ENCODE data around the gene SRD5A1. TPM values are rescaled to one million over a fixed set of nuclear protein-coding genes. Genes with fewer than 3 reads are reported as not detected.
"Not testable (repeated sequence)": the region's sequence is repeated elsewhere in the genome, so short reads cannot be mapped to it uniquely, and the experiment has no call there.

Gene SRD5A1
- total and polyA plus RNA-seq, 7 experiments from 2014 or later: 2.9 to 11.9 (median 6.3) TPM

- H3K4me1 Mint-ChIP-seq: no peaks in the 10 kb centered on the region
- ATAC-seq (no peak), DNase-seq (no peak)
- no peaks in the 10 kb centered on the region for H3K9me3 ChIP-seq (ENCODE audit: control insufficient read depth in 2 of 3, low read length in 3 of 3)
- no peaks in the 10 kb centered on the region for H3K4me1 ChIP-seq (ENCODE audit: control insufficient read depth in 2 of 2, insufficient read depth in 2 of 2, low read length in 2 of 2)
- peaks cover 0 to 46% (median 20%) of the 10 kb centered on the region in 5 donors for H3K36me3 Mint-ChIP-seq
- H3K27ac ChIP-seq (ENCODE audit: low read depth, low read length): no peak overlapping the region
- no peaks in the 10 kb centered on the region for H3K27me3 Mint-ChIP-seq
- no peak overlapping the region for H3K4me3 Mint-ChIP-seq
- peaks cover 0 to 6% (median 0%) of the 10 kb centered on the region in 3 experiments for H3K36me3 ChIP-seq (ENCODE audit: control insufficient read depth in 2 of 3, insufficient read depth in 3 of 3, low read length in 3 of 3)
- POLR2A ChIA-PET: no interaction called here
- intact Hi-C loops (cut with micrococcal nuclease): no loop called here
- H3K27ac Mint-ChIP-seq: no peak overlapping the region
- no peaks in the 10 kb centered on the region for H3K27me3 ChIP-seq (ENCODE audit: control insufficient read depth in 2 of 2, insufficient read depth in 2 of 2, low read length in 2 of 2)
- H3K9me3 Mint-ChIP-seq: peaks cover 0 to 4% (median 0%) of the 10 kb centered on the region in 11 donors
- H3K4me3 ChIP-seq (ENCODE audit: low read length): no peak overlapping the region
- CTCF ChIA-PET: no interaction called here
Observed at GRCh38 chr5:6666762-6667161, 33.5 kb downstream of the SRD5A1 start.

GRCh38 chr5:6667648-6668047 lies 34.4 kb downstream of the SRD5A1 start:
- H3K4me3 ChIP-seq (ENCODE audit: low read length): no peak overlapping the region
- Mint-ChIP-seq H3K27me3 (no peaks in the 10 kb centered on the region), H3K4me3 (no peak overlapping the region), H3K4me1 (no peaks in the 10 kb centered on the region), H3K36me3 (peaks cover 0 to 46% (median 17%) of the 10 kb centered on the region in 5 donors), H3K27ac (no peak overlapping the region), H3K9me3 (peaks cover 0 to 4% (median 0%) of the 10 kb centered on the region in 11 donors)
- H3K4me1 ChIP-seq (ENCODE audit: control insufficient read depth in 2 of 2, insufficient read depth in 2 of 2, low read length in 2 of 2): no peaks in the 10 kb centered on the region
- H3K9me3 ChIP-seq (ENCODE audit: control insufficient read depth in 2 of 3, low read length in 3 of 3): no peaks in the 10 kb centered on the region
- DNase-seq: no peak
- ATAC-seq: no peak
- intact Hi-C loops (cut with micrococcal nuclease): no loop called here
- H3K27me3 ChIP-seq (ENCODE audit: control insufficient read depth in 2 of 2, insufficient read depth in 2 of 2, low read length in 2 of 2): no peaks in the 10 kb centered on the region
- H3K36me3 ChIP-seq (ENCODE audit: control insufficient read depth in 2 of 3, insufficient read depth in 3 of 3, low read length in 3 of 3): peaks cover 0 to 6% (median 0%) of the 10 kb centered on the region in 3 experiments
- CTCF ChIA-PET: no interaction called here
- POLR2A ChIA-PET: no interaction called here
- H3K27ac ChIP-seq (ENCODE audit: low read depth, low read length): no peak overlapping the region

- H3K36me3 Mint-ChIP-seq: peaks cover 0 to 55% (median 21%) of the 10 kb centered on the region in 5 donors
- H3K4me3 ChIP-seq (ENCODE audit: low read length); H3K4me3 Mint-ChIP-seq; H3K27me3 Mint-ChIP-seq; H3K27ac Mint-ChIP-seq; H3K27ac ChIP-seq (ENCODE audit: low read depth, low read length); H3K27me3 ChIP-seq (ENCODE audit: control insufficient read depth in 2 of 2, insufficient read depth in 2 of 2, low read length in 2 of 2); H3K9me3 Mint-ChIP-seq; H3K36me3 ChIP-seq (ENCODE audit: control insufficient read depth in 2 of 3, insufficient read depth in 3 of 3, low read length in 3 of 3); POLR2A ChIA-PET; CTCF ChIA-PET; DNase-seq; H3K9me3 ChIP-seq (ENCODE audit: control insufficient read depth in 2 of 3, low read length in 3 of 3); ATAC-seq; H3K4me1 ChIP-seq (ENCODE audit: control insufficient read depth in 2 of 2, insufficient read depth in 2 of 2, low read length in 2 of 2); H3K4me1 Mint-ChIP-seq; intact Hi-C loops (cut with micrococcal nuclease): not testable (repeated sequence)
Observed at GRCh38 chr5:6668717-6669116, 35.5 kb downstream of the SRD5A1 start.

- CTCF ChIA-PET: no interaction called here
- intact Hi-C loops (cut with micrococcal nuclease): no loop called here
- peaks cover 0 to 5% (median 0%) of the 10 kb centered on the region in 5 donors for H3K27me3 Mint-ChIP-seq
- no peak overlapping the region for H3K4me3 Mint-ChIP-seq
- Histone ChIP-seq H3K4me1 (ENCODE audit: control insufficient read depth in 2 of 2, insufficient read depth in 2 of 2, low read length in 2 of 2) (no peaks in the 10 kb centered on the region), H3K27ac (ENCODE audit: low read depth, low read length) (no peak overlapping the region), H3K27me3 (ENCODE audit: control insufficient read depth in 2 of 2, insufficient read depth in 2 of 2, low read length in 2 of 2) (no peaks in the 10 kb centered on the region), H3K9me3 (ENCODE audit: control insufficient read depth in 2 of 3, low read length in 3 of 3) (no peaks in the 10 kb centered on the region), H3K36me3 (ENCODE audit: control insufficient read depth in 2 of 3, insufficient read depth in 3 of 3, low read length in 3 of 3) (peaks cover 0 to 6% (median 0%) of the 10 kb centered on the region in 3 experiments), H3K4me3 (ENCODE audit: low read length) (no peak overlapping the region)
- no peak for DNase-seq
- H3K27ac Mint-ChIP-seq: no peak overlapping the region
- POLR2A ChIA-PET: no interaction called here
- peaks cover 0 to 8% (median 0%) of the 10 kb centered on the region in 11 donors for H3K9me3 Mint-ChIP-seq
- ATAC-seq: no peak
- H3K4me1 Mint-ChIP-seq: no peaks in the 10 kb centered on the region
- H3K36me3 Mint-ChIP-seq: peaks cover 0 to 36% (median 20%) of the 10 kb centered on the region in 5 donors
Observed at GRCh38 chr5:6673031-6673430, 39.8 kb downstream of the SRD5A1 start.

- CTCF ChIA-PET: no interaction called here
- H3K9me3 Mint-ChIP-seq: peaks cover 0 to 8% (median 0%) of the 10 kb centered on the region in 11 donors
- POLR2A ChIA-PET: no interaction called here
- no peak overlapping the region for H3K27ac Mint-ChIP-seq
- Histone ChIP-seq H3K27me3 (ENCODE audit: control insufficient read depth in 2 of 2, insufficient read depth in 2 of 2, low read length in 2 of 2) (no peaks in the 10 kb centered on the region), H3K9me3 (ENCODE audit: control insufficient read depth in 2 of 3, low read length in 3 of 3) (no peaks in the 10 kb centered on the region), H3K4me3 (ENCODE audit: low read length) (no peak overlapping the region), H3K27ac (ENCODE audit: low read depth, low read length) (no peak overlapping the region), H3K36me3 (ENCODE audit: control insufficient read depth in 2 of 3, insufficient read depth in 3 of 3, low read length in 3 of 3) (peaks cover 0 to 6% (median 0%) of the 10 kb centered on the region in 3 experiments), H3K4me1 (ENCODE audit: control insufficient read depth in 2 of 2, insufficient read depth in 2 of 2, low read length in 2 of 2) (no peaks in the 10 kb centered on the region)
- no peaks in the 10 kb centered on the region for H3K4me1 Mint-ChIP-seq
- H3K27me3 Mint-ChIP-seq: peaks cover 0 to 9% (median 0%) of the 10 kb centered on the region in 5 donors
- DNase-seq (no peak), ATAC-seq (no peak)
- intact Hi-C loops (cut with micrococcal nuclease): no loop called here
- H3K36me3 Mint-ChIP-seq: peaks cover 0 to 33% (median 20%) of the 10 kb centered on the region in 5 donors
- no peak overlapping the region for H3K4me3 Mint-ChIP-seq
Observed at GRCh38 chr5:6673963-6674362, 40.7 kb downstream of the SRD5A1 start.

GRCh38 chr5:6674421-6674820 lies 41.2 kb downstream of the SRD5A1 start:
- Mint-ChIP-seq H3K27me3 (peaks cover 0 to 12% (median 0%) of the 10 kb centered on the region in 5 donors), H3K4me1 (no peaks in the 10 kb centered on the region), H3K27ac (no peak overlapping the region), H3K4me3 (no peak overlapping the region), H3K36me3 (peaks cover 0 to 29% (median 20%) of the 10 kb centered on the region in 5 donors), H3K9me3 (peaks cover 0 to 8% (median 0%) of the 10 kb centered on the region in 11 donors)
- ATAC-seq: no peak
- Histone ChIP-seq H3K27ac (ENCODE audit: low read depth, low read length) (no peak overlapping the region), H3K4me1 (ENCODE audit: control insufficient read depth in 2 of 2, insufficient read depth in 2 of 2, low read length in 2 of 2) (no peaks in the 10 kb centered on the region), H3K27me3 (ENCODE audit: control insufficient read depth in 2 of 2, insufficient read depth in 2 of 2, low read length in 2 of 2) (no peaks in the 10 kb centered on the region), H3K9me3 (ENCODE audit: control insufficient read depth in 2 of 3, low read length in 3 of 3) (no peaks in the 10 kb centered on the region), H3K4me3 (ENCODE audit: low read length) (no peak overlapping the region), H3K36me3 (ENCODE audit: control insufficient read depth in 2 of 3, insufficient read depth in 3 of 3, low read length in 3 of 3) (peaks cover 0 to 6% (median 0%) of the 10 kb centered on the region in 3 experiments)
- intact Hi-C loops (cut with micrococcal nuclease): no loop called here
- no peak for DNase-seq
- POLR2A ChIA-PET: no interaction called here
- CTCF ChIA-PET: no interaction called here

- ATAC-seq (no peak), DNase-seq (no peak)
- intact Hi-C loops (cut with micrococcal nuclease): no loop called here
- no peaks in the 10 kb centered on the region for H3K4me1 ChIP-seq (ENCODE audit: control insufficient read depth in 2 of 2, insufficient read depth in 2 of 2, low read length in 2 of 2)
- peaks cover 0 to 5% (median 0%) of the 10 kb centered on the region in 3 experiments for H3K36me3 ChIP-seq (ENCODE audit: control insufficient read depth in 2 of 3, insufficient read depth in 3 of 3, low read length in 3 of 3)
- Mint-ChIP-seq H3K9me3 (peaks cover 0 to 8% (median 0%) of the 10 kb centered on the region in 11 donors), H3K4me1 (no peaks in the 10 kb centered on the region), H3K27me3 (peaks cover 0 to 12% (median 0%) of the 10 kb centered on the region in 5 donors), H3K27ac (no peak overlapping the region), H3K4me3 (no peak overlapping the region), H3K36me3 (peaks cover 0 to 26% (median 17%) of the 10 kb centered on the region in 5 donors)
- POLR2A ChIA-PET: no interaction called here
- CTCF ChIA-PET: no interaction called here
- H3K4me3 ChIP-seq (ENCODE audit: low read length): no peak overlapping the region
- no peak overlapping the region for H3K27ac ChIP-seq (ENCODE audit: low read depth, low read length)
- H3K9me3 ChIP-seq (ENCODE audit: control insufficient read depth in 2 of 3, low read length in 3 of 3): no peaks in the 10 kb centered on the region
- no peaks in the 10 kb centered on the region for H3K27me3 ChIP-seq (ENCODE audit: control insufficient read depth in 2 of 2, insufficient read depth in 2 of 2, low read length in 2 of 2)
Observed at GRCh38 chr5:6674886-6675285, 41.6 kb downstream of the SRD5A1 start.
